ENCODE data around the gene TRAF3IP3.

- TF ChIP-seq ZNF274 (IDR thresholded peaks at IDR 0.05; ENCODE audit: low read depth, low read length), result no peak
- no peak for TF ChIP-seq YY1 (IDR thresholded peaks at IDR 0.05; ENCODE audit: insufficient read depth, insufficient read length)
- TF ChIP-seq SUZ12 (IDR thresholded peaks at IDR 0.05; ENCODE audit: extremely low read depth, insufficient read depth, insufficient read length), result no peak
These were observed 19.2 kb upstream of the TRAF3IP3 start for GRCh38 chr1:209736490-209737117.
